WERI-Rb-1 (cell line): ENCODE measurements around the gene BPIFB3.
"Not testable (repeated sequence)": the region's sequence is repeated elsewhere in the genome, so short reads cannot be mapped to it uniquely, and the experiment has no call there.

Experiments
- DNase-seq: peaks from one replicate; pipeline ENCODE4 v3.0.0-alpha.2; 2020
- H3K27ac ChIP-seq: fragments of 250-450 bp; sonication (Bioruptor Pico); 2 replicates; pipeline ENCODE4 v1.5.1; 2020; ENCODE audit warnings: mild to moderate bottlenecking, moderate library complexity
- H3K27me3 ChIP-seq: fragments of 250-450 bp; sonication (Bioruptor Pico); 2 replicates; pipeline ENCODE4 v1.5.1; 2021; ENCODE audit warnings: mild to moderate bottlenecking, low read depth, moderate library complexity; ENCODE audit not compliant: insufficient read depth, severe bottlenecking
- H3K36me3 ChIP-seq: fragments of 250-450 bp; sonication (Bioruptor Pico); 2 replicates; pipeline ENCODE4 v1.5.1; 2020; ENCODE audit warnings: mild to moderate bottlenecking, moderate library complexity
- H3K4me3 ChIP-seq: 2 replicates; pipeline ENCODE4 v1.5.1; 2011; ENCODE audit warnings: low read depth, mild to moderate bottlenecking, control low read depth, low read length
- H3K9me3 ChIP-seq: fragments of 250-450 bp; sonication (Bioruptor Pico); 2 replicates; pipeline ENCODE4 v1.5.1; 2021; ENCODE audit warnings: mild to moderate bottlenecking, moderate library complexity; ENCODE audit not compliant: severe bottlenecking
- CTCF ChIP-seq: IDR thresholded peaks from 2 replicates; pipeline ENCODE4 v1.5.1; 2011; ENCODE audit warnings: low read depth, mild to moderate bottlenecking, control low read depth, inconsistent platforms, low read length

The BPIFB3 gene

GRCh38 chr20:33119725-33120720 lies 66.3 kb downstream of the BPIFB3 start:
- DNase-seq: no peak
- Histone ChIP-seq H3K27me3 (no peaks in the 10 kb centered on the region), H3K4me3 (no peak overlapping the region), H3K36me3 (no peaks in the 10 kb centered on the region), H3K9me3 (peaks cover 6% of the 10 kb centered on the region), H3K27ac (no peak overlapping the region)
- no peak for TF ChIP-seq CTCF

GRCh38 chr20:33120934-33121333 lies 67.2 kb downstream of the BPIFB3 start:
- Histone ChIP-seq H3K27ac (no peak overlapping the region), H3K36me3 (no peaks in the 10 kb centered on the region), H3K27me3 (no peaks in the 10 kb centered on the region), H3K4me3 (no peak overlapping the region), H3K9me3 (peaks cover 6% of the 10 kb centered on the region)
- no peak for DNase-seq
- TF ChIP-seq CTCF: no peak

- not testable (repeated sequence) for H3K36me3 ChIP-seq, DNase-seq, H3K4me3 ChIP-seq, H3K9me3 ChIP-seq, H3K27me3 ChIP-seq, H3K27ac ChIP-seq
Observed at GRCh38 chr20:33122297-33122696, 68.6 kb downstream of the BPIFB3 start.
